GM21528 (cell line): ENCODE measurements around the gene AGTR2.
"Not testable (repeated sequence)": the region's sequence is repeated elsewhere in the genome, so short reads cannot be mapped to it uniquely, and the experiment has no call there.

Experiments used
- ATAC-seq: cut with Tn5 transposase; IDR thresholded peaks from one replicate; pipeline ENCODE4 v1.9.1; 2021; ENCODE audit warnings: mild to moderate bottlenecking, moderate library complexity; ENCODE audit not compliant: unreplicated experiment, low FRiP score

AGTR2 gene

GRCh38 chrX:116170511-116170910 lies at the start of gene AGTR2:
AGTR2 (plus strand) TSS chrX:116170744; CDS start chrX:116172281, 1,537 bp downstream.
- ATAC-seq, result no peak

- no peak for ATAC-seq
These were observed 35.3 kb upstream of the AGTR2 start for GRCh38 chrX:116135277-116135676.

- not testable (repeated sequence) for ATAC-seq
These were observed 29.3 kb upstream of the AGTR2 start for GRCh38 chrX:116141270-116141669.

- no peak for ATAC-seq
These were observed 27.6 kb upstream of the AGTR2 start for GRCh38 chrX:116142976-116143375.

- ATAC-seq, result no peak
These were observed 2.4 kb downstream of the AGTR2 start for GRCh38 chrX:116172976-116173375.

GRCh38 chrX:116181300-116181699 lies 10.8 kb downstream of the AGTR2 start:
- ATAC-seq, result no peak

- no peak for ATAC-seq
These were observed 14.6 kb downstream of the AGTR2 start for GRCh38 chrX:116185163-116185562.

GRCh38 chrX:116194649-116195048 lies 24.1 kb downstream of the AGTR2 start:
- ATAC-seq, result no peak

GRCh38 chrX:116198235-116198634 lies 27.7 kb downstream of the AGTR2 start:
- ATAC-seq, result no peak

GRCh38 chrX:116198810-116199209 lies 28.3 kb downstream of the AGTR2 start:
- ATAC-seq, result no peak

- ATAC-seq, result no peak
These were observed 34.4 kb downstream of the AGTR2 start for GRCh38 chrX:116204932-116205331.

- no peak for ATAC-seq
These were observed 42.7 kb downstream of the AGTR2 start for GRCh38 chrX:116213262-116213661.

GRCh38 chrX:116217080-116217479 lies 46.5 kb downstream of the AGTR2 start:
- not testable (repeated sequence) for ATAC-seq
